ENCODE results near the gene TCEAL3.

DNA sequence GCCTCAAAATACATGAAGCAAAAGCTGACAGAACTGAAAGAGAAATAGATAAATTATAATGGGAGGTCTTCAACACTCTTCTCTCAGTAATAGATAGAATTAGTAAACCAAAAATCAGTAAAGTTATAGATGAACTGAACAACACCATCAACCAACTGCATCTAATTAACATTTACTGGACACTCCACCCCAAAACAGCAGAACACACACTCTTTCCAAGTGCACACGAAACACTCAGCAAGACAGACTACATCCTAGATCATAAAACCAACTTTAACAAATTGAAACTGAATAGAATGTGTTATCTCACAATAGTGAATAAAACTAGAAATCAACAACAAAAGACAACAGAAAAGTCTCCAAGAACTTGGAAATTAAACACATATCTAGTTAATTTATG is 47.5 kb upstream of the TCEAL3 start:
- no peak for TF ChIP-seq SUZ12 (IDR thresholded peaks at IDR 0.05)
- TF ChIP-seq, protein P1, sequence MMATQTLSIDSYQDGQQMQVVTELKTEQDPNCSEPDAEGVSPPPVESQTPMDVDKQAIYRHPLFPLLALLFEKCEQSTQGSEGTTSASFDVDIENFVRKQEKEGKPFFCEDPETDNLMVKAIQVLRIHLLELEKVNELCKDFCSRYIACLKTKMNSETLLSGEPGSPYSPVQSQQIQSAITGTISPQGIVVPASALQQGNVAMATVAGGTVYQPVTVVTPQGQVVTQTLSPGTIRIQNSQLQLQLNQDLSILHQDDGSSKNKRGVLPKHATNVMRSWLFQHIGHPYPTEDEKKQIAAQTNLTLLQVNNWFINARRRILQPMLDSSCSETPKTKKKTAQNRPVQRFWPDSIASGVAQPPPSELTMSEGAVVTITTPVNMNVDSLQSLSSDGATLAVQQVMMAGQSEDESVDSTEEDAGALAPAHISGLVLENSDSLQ (IDR thresholded peaks at IDR 0.05) = no peak
- TF ChIP-seq SP1 (IDR thresholded peaks at IDR 0.05) = no peak
- TF ChIP-seq TARDBP (IDR thresholded peaks at IDR 0.05) = no peak
- TF ChIP-seq L3MBTL2 (conservative IDR thresholded peaks at IDR 0.05) = no peak
- no peak for TF ChIP-seq FOXA1 (IDR thresholded peaks at IDR 0.05)
- TF ChIP-seq BHLHE40 (IDR thresholded peaks at IDR 0.05; ENCODE audit: borderline replicate concordance) = no peak
- no peak for TF ChIP-seq ELF4 (IDR thresholded peaks at IDR 0.05)
- TF ChIP-seq ARNT (IDR thresholded peaks at IDR 0.05) = no peak
- TF ChIP-seq LEF1 (IDR thresholded peaks at IDR 0.05; ENCODE audit: borderline replicate concordance) = no peak
